ENCODE data around the gene POLG2.

DNA sequence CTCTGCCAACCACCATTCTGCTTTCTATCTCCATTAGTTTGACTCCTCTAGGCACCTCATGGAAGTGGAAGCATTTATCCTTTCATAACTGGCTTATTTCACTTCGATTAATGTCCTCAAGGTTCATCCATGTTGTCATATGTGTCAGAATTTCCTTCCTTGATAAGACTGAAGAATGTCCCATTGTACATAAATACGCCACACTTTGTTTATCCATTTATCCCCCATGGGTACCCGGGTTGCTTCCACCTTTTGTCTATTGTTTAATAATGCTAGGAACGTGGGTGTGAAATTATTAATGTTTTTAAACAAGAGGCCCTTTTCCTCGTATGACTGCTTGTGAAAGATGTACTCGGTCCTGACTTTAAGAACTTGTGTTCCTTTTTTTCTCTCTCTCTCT lies 35.1 kb downstream of the POLG2 start:
- no peak for TF ChIP-seq CTCF (IDR thresholded peaks at IDR 0.05 in 8 of 11, conservative IDR thresholded peaks at IDR 0.05 in 3 of 11)
- no peak for TF ChIP-seq POLR2A (IDR thresholded peaks at IDR 0.05)
- no peak for TF ChIP-seq POLR2AphosphoS5 (IDR thresholded peaks at IDR 0.05)
